ENCODE measurements around the gene PHOSPHO1.
A peak's percentile ranks its signal among the peaks of the same experiment; 100 is the strongest.

The PHOSPHO1 gene

GRCh38 chr17:49244839-49245238 lies 14.3 kb upstream of the PHOSPHO1 start:
- no peak overlapping the region for H3K27ac ChIP-seq (ENCODE audit: extremely low read depth, low read depth, low read length)
- TF ChIP-seq ZNF416 (tag by site-specific recombination; IDR thresholded peaks at IDR 0.05) (no peak), MEIS1 (CRISPR knock-in tag; IDR thresholded peaks at IDR 0.05; ENCODE audit: borderline replicate concordance) (no peak), ZNF112 (tag by site-specific recombination; IDR thresholded peaks at IDR 0.05) (no peak), ZSCAN16 (tag by site-specific recombination; IDR thresholded peaks at IDR 0.05) (no peak), ZNF792 (tag by site-specific recombination; IDR thresholded peaks at IDR 0.05) (no peak)
- TF ChIP-seq, protein P1, sequence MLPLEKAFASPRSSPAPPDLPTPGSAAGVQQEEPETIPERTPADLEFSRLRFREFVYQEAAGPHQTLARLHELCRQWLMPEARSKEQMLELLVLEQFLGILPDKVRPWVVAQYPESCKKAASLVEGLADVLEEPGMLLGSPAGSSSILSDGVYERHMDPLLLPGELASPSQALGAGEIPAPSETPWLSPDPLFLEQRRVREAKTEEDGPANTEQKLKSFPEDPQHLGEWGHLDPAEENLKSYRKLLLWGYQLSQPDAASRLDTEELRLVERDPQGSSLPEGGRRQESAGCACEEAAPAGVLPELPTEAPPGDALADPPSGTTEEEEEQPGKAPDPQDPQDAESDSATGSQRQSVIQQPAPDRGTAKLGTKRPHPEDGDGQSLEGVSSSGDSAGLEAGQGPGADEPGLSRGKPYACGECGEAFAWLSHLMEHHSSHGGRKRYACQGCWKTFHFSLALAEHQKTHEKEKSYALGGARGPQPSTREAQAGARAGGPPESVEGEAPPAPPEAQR (tag by site-specific recombination; IDR thresholded peaks at IDR 0.05), result no peak
- no peak overlapping the region for H3K4me3 ChIP-seq (ENCODE audit: low read depth, low read length)
- ChIA-PET CTCF (no interaction called here), POLR2A (no interaction called here)
- no peaks in the 10 kb centered on the region for H3K36me3 ChIP-seq (ENCODE audit: control insufficient read depth in 2 of 2, insufficient read depth in 1 of 2, low read length in 2 of 2)
- peaks cover 3% of the 10 kb centered on the region; the same call in 1 of the 2 replicates for H3K4me1 ChIP-seq (ENCODE audit: control insufficient read depth, insufficient read depth, low read length)
- H3K9me3 ChIP-seq (ENCODE audit: control insufficient read depth, insufficient read depth, low read depth, low read length), result no peaks in the 10 kb centered on the region

GRCh38 chr17:49242813-49243212 lies 12.2 kb upstream of the PHOSPHO1 start:
- Histone ChIP-seq H3K36me3 (ENCODE audit: control insufficient read depth in 2 of 2, insufficient read depth in 1 of 2, low read length in 2 of 2) (no peaks in the 10 kb centered on the region), H3K4me1 (ENCODE audit: control insufficient read depth, insufficient read depth, low read length) (no peaks in the 10 kb centered on the region), H3K27ac (ENCODE audit: extremely low read depth, low read depth, low read length) (no peak overlapping the region), H3K4me3 (ENCODE audit: low read depth, low read length) (no peak overlapping the region), H3K9me3 (ENCODE audit: control insufficient read depth, insufficient read depth, low read depth, low read length) (no peaks in the 10 kb centered on the region)
- POLR2A ChIA-PET, result no interaction called here
- no peak for TF ChIP-seq ZBTB17 (tag by site-specific recombination; IDR thresholded peaks at IDR 0.05)
- TF ChIP-seq AEBP2 (tag by site-specific recombination; IDR thresholded peaks at IDR 0.05; ENCODE audit: borderline replicate concordance), result no peak
- TF ChIP-seq MZF1 (tag by site-specific recombination; IDR thresholded peaks at IDR 0.05; ENCODE audit: borderline replicate concordance), result no peak
- TF ChIP-seq ZNF18 (tag by site-specific recombination; IDR thresholded peaks at IDR 0.05), result no peak
- CTCF ChIA-PET, result interaction anchor here (1.1 kb wide), 1 partner anchor 19 kb away, joined by 4 read pairs; no protein-coding TSS in a partner anchor

DNA sequence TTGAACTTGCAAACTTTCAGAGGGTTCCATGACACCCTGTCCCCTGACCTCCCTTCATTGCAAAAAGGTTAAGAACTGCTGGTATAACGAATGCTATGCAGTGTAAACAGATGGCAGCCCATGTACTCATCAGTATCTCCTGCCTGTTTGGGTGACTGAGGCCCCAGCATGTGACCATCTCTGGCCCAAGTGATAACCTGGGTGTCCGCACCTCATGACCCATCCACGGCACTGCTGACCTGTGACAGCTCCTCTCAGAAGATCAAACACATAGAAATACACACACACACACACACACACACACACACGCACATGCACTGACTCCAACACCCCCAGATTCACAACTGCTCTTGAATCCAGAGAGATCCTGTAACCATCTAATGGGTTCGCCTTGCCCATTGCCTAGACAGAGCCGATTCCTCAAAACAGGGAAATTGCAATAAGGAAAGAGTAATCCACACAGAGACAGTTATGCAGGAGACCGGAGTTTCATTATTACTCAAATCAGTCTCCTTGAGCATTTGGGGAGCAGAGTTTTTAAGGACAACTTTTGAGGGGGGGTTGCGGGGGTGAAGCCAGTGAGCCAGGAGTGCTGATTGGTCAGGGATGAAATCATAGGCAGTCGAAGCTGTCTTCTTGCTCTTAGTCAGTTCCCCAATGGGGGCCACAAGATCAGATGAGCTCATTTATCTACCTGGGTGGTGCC lies 11.3 kb upstream of the PHOSPHO1 start:
- no peaks in the 10 kb centered on the region for H3K9me3 ChIP-seq (ENCODE audit: control insufficient read depth, insufficient read depth, low read depth, low read length)
- TF ChIP-seq ZBTB17 (tag by site-specific recombination; IDR thresholded peaks at IDR 0.05) (peak; percentile 72; the same call in 1 of the 2 replicates), SCRT1 (tag by site-specific recombination; IDR thresholded peaks at IDR 0.05; ENCODE audit: borderline replicate concordance) (no peak), ZNF16 (tag by site-specific recombination; IDR thresholded peaks at IDR 0.05; ENCODE audit: low read depth) (no peak), ZNF610 (tag by site-specific recombination; IDR thresholded peaks at IDR 0.05; ENCODE audit: borderline replicate concordance) (no peak), ZNF555 (tag by site-specific recombination; conservative IDR thresholded peaks at IDR 0.05) (no peak)
- H3K27ac ChIP-seq (ENCODE audit: extremely low read depth, low read depth, low read length), result no peak overlapping the region
- H3K4me3 ChIP-seq (ENCODE audit: low read depth, low read length), result no peak overlapping the region
- POLR2A ChIA-PET, result no interaction called here
- no peaks in the 10 kb centered on the region for H3K4me1 ChIP-seq (ENCODE audit: control insufficient read depth, insufficient read depth, low read length)
- H3K36me3 ChIP-seq (ENCODE audit: control insufficient read depth in 2 of 2, insufficient read depth in 1 of 2, low read length in 2 of 2), result no peaks in the 10 kb centered on the region
- CTCF ChIA-PET, result interaction anchor here (0.7 to 4.5 kb wide), 4 partner anchors 14 to 815 kb away, joined by 3 to 33 read pairs (median 4); no protein-coding TSS in a partner anchor

All from HEK293 (cell line).